GM23338 (cell line): ENCODE measurements around the gene ZBTB46. TPM values are rescaled to one million over a fixed set of nuclear protein-coding genes. Genes with fewer than 3 reads are reported as not detected.

ENCODE experiments used
- ATAC-seq: fragments of 200-7000 bp; cut with Tn5 transposase; 3 replicates; pipeline ENCODE4 v1.9.1; 2020
- DNase-seq: peaks from one replicate; pipeline ENCODE4 v3.0.0-alpha.2; 2015; ENCODE audit warnings: low spot score
- H2AFZ ChIP-seq: fragments of 200-600 bp; sonication (generic); 2 replicates; pipeline ENCODE4 v1.8.0; 2016; ENCODE audit warnings: antibody characterized with exemption, mild to moderate bottlenecking, moderate library complexity
- H3F3A ChIP-seq: fragments of 200-600 bp; sonication (generic); replicated peaks from 2 replicates; pipeline ENCODE4 v1.8.0; 2017; ENCODE audit warnings: antibody characterized with exemption, mixed run types, low read depth
- H3K27ac ChIP-seq: fragments of 200-600 bp; sonication (generic); 2 replicates; pipeline ENCODE4 v1.6.1; 2016; ENCODE audit warnings: low read depth
- H3K27me3 ChIP-seq: fragments of 200-600 bp; sonication (generic); 2 replicates; pipeline ENCODE4 v1.8.0; 2016; ENCODE audit warnings: mild to moderate bottlenecking, mixed run types, moderate library complexity; ENCODE audit not compliant: insufficient read depth
- H3K36me3 ChIP-seq: fragments of 200-600 bp; sonication (generic); 2 replicates; pipeline ENCODE4 v1.8.0; 2016; ENCODE audit warnings: mild to moderate bottlenecking; ENCODE audit not compliant: insufficient read depth
- H3K4me1 ChIP-seq: fragments of 200-600 bp; sonication (generic); 2 replicates; pipeline ENCODE4 v1.8.0; 2016; ENCODE audit warnings: mild to moderate bottlenecking, moderate library complexity; ENCODE audit not compliant: insufficient read depth
- H3K4me2 ChIP-seq: fragments of 200-600 bp; sonication (generic); 2 replicates; pipeline ENCODE4 v1.7.1; 2017; ENCODE audit warnings: mixed run types
- H3K4me3 ChIP-seq: fragments of 200-600 bp; sonication (generic); 2 replicates; pipeline ENCODE4 v1.6.1; 2016; ENCODE audit warnings: mixed run types
- H3K79me2 ChIP-seq: fragments of 200-600 bp; sonication (generic); replicated peaks from 2 replicates; pipeline ENCODE4 v1.8.0; 2017; ENCODE audit warnings: mild to moderate bottlenecking; ENCODE audit not compliant: insufficient read depth
- H3K9me2 ChIP-seq: fragments of 200-600 bp; sonication (generic); 2 replicates; pipeline ENCODE4 v1.8.0; 2017; ENCODE audit not compliant: insufficient read depth
- H4K20me1 ChIP-seq: fragments of 200-600 bp; sonication (generic); replicated peaks from 2 replicates; pipeline ENCODE4 v1.8.0; 2017; ENCODE audit warnings: mild to moderate bottlenecking; ENCODE audit not compliant: insufficient read depth
- H3K27ac Mint-ChIP-seq: 2 replicates; pipeline ENCODE4 v1.8.0; 2020; ENCODE audit warnings: inconsistent platforms, mild to moderate bottlenecking, moderate library complexity, mixed read lengths
- H3K27me3 Mint-ChIP-seq: 3 replicates; pipeline ENCODE4 v1.8.0; 2022; ENCODE audit warnings: low read depth, mild to moderate bottlenecking, moderate library complexity, mixed read lengths, inconsistent platforms; ENCODE audit not compliant: insufficient read depth, poor library complexity
- H3K36me3 Mint-ChIP-seq: 3 replicates; pipeline ENCODE4 v1.8.0; 2021; ENCODE audit warnings: low read depth, mild to moderate bottlenecking, inconsistent platforms, moderate library complexity, mixed read lengths
- H3K4me1 Mint-ChIP-seq: 3 replicates; pipeline ENCODE4 v1.8.0; 2020; ENCODE audit warnings: mild to moderate bottlenecking, inconsistent platforms, mixed read lengths
- H3K4me3 Mint-ChIP-seq: 3 replicates; pipeline ENCODE4 v1.8.0; 2021; ENCODE audit warnings: moderate library complexity, mild to moderate bottlenecking, inconsistent platforms, mixed read lengths
- H3K9me3 Mint-ChIP-seq: 3 replicates; pipeline ENCODE4 v1.8.0; 2020; ENCODE audit warnings: moderate library complexity, mild to moderate bottlenecking, inconsistent platforms, mixed read lengths
- CREB1 ChIP-seq: fragments of 250-450 bp; sonication (Bioruptor Pico); IDR thresholded peaks from 2 replicates; pipeline ENCODE4 v1.5.0; 2020; ENCODE audit warnings: low read depth, mild to moderate bottlenecking, moderate library complexity
- ETS1 ChIP-seq: IDR thresholded peaks from 2 replicates; pipeline ENCODE4 v1.6.1; 2016; ENCODE audit warnings: antibody characterized with exemption
- EZH2 ChIP-seq: fragments of 200-600 bp; sonication (generic); IDR thresholded peaks from one replicate; pipeline ENCODE4 v1.8.0; 2017; ENCODE audit warnings: antibody characterized with exemption, mild to moderate bottlenecking, low read depth; ENCODE audit not compliant: unreplicated experiment
- EZH2phosphoT487 ChIP-seq: fragments of 200-600 bp; sonication (generic); IDR thresholded peaks from one replicate; pipeline ENCODE4 v1.8.1; 2018; ENCODE audit warnings: antibody characterized with exemption; ENCODE audit not compliant: unreplicated experiment
- JUNB ChIP-seq: IDR thresholded peaks from one replicate; pipeline ENCODE4 v1.6.1; 2016; ENCODE audit warnings: antibody characterized with exemption; ENCODE audit not compliant: unreplicated experiment
- NANOG ChIP-seq: IDR thresholded peaks from 2 replicates; pipeline ENCODE4 v1.6.1; 2016; ENCODE audit warnings: antibody characterized with exemption, borderline replicate concordance
- POLR2AphosphoS5 ChIP-seq: IDR thresholded peaks from 2 replicates; pipeline ENCODE4 v1.6.1; 2016; ENCODE audit warnings: antibody characterized with exemption, low read depth
- STAT1 ChIP-seq: IDR thresholded peaks from one replicate; pipeline ENCODE4 v1.6.1; 2016; ENCODE audit warnings: antibody characterized with exemption; ENCODE audit not compliant: unreplicated experiment
- ZNF114 ChIP-seq: fragments of 250-450 bp; sonication (Bioruptor Pico); IDR thresholded peaks from 2 replicates; pipeline ENCODE4 v1.5.0; 2020; ENCODE audit warnings: mild to moderate bottlenecking, moderate library complexity
- ZNF331 ChIP-seq: fragments of 250-450 bp; sonication (Bioruptor Pico); IDR thresholded peaks from 2 replicates; pipeline ENCODE4 v1.5.0; 2020; ENCODE audit warnings: low read depth, mild to moderate bottlenecking, moderate library complexity
- polyA plus RNA-seq: library from polyadenylated mRNA; unstranded; fragments of >200 nt; fragmentation: Nextera tagmentation; extraction: Ambion mirVana; gene quantifications from 2 replicates; pipeline ENCODE4 v1.2.1, GENCODE V29; 2016
- total RNA-seq: library from RNA; depleted of rRNA; stranded (reverse); fragments of >200 nt; shearing (Covaris generic); gene quantifications from 2 replicates; pipeline ENCODE4 v1.2.3, GENCODE V29; 2014
- TF ChIP-seq, protein P1 (sequence below): fragments of 250-450 bp; sonication (Bioruptor Pico); IDR thresholded peaks from 2 replicates; pipeline ENCODE4 v1.5.0; 2020; ENCODE audit warnings: mild to moderate bottlenecking, moderate library complexity
- TF ChIP-seq, protein P2 (sequence below): IDR thresholded peaks from one replicate; pipeline ENCODE4 v1.6.1; 2018; ENCODE audit warnings: antibody characterized with exemption; ENCODE audit not compliant: unreplicated experiment
- TF ChIP-seq, protein P3 (sequence below), 2 experiments: fragments of 200-600 bp in 1 of 2; sonication (generic) in 1 of 2; conservative IDR thresholded peaks; 2 replicates each; pipeline versions ENCODE4 v1.5.1 to v1.6.1; 2016 to 2017; ENCODE audit warnings: antibody characterized with exemption in 2 of 2, low read depth in 2 of 2, mild to moderate bottlenecking in 2 of 2, moderate library complexity in 1 of 2

Gene ZBTB46
- total and polyA plus RNA-seq, 2 experiments from 2014 or later, result 3.2 to 26.9 TPM

- H3K79me2 ChIP-seq, result no peaks in the 10 kb centered on the region
- H3K27me3 ChIP-seq, result no peaks in the 10 kb centered on the region
- H3K4me2 ChIP-seq, result no peak overlapping the region
- H3K4me3 ChIP-seq, result no peak overlapping the region
- peaks cover 19% of the 10 kb centered on the region for H3F3A ChIP-seq
- H3K4me1 ChIP-seq, result peaks cover 4% of the 10 kb centered on the region; the same call in 1 of the 2 replicates
- no peak for DNase-seq
- Mint-ChIP-seq H3K4me3 (no peak overlapping the region; the same call in 2 of the 3 replicates), H3K4me1 (peaks cover 10% of the 10 kb centered on the region), H3K27ac (peak overlapping the region; percentile 59), H3K27me3 (peaks cover 8% of the 10 kb centered on the region), H3K9me3 (no peaks in the 10 kb centered on the region; the same call in 2 of the 3 replicates), H3K36me3 (peaks cover under 1% of the 10 kb centered on the region; the same call in 1 of the 3 replicates)
- TF ChIP-seq, protein P1, sequence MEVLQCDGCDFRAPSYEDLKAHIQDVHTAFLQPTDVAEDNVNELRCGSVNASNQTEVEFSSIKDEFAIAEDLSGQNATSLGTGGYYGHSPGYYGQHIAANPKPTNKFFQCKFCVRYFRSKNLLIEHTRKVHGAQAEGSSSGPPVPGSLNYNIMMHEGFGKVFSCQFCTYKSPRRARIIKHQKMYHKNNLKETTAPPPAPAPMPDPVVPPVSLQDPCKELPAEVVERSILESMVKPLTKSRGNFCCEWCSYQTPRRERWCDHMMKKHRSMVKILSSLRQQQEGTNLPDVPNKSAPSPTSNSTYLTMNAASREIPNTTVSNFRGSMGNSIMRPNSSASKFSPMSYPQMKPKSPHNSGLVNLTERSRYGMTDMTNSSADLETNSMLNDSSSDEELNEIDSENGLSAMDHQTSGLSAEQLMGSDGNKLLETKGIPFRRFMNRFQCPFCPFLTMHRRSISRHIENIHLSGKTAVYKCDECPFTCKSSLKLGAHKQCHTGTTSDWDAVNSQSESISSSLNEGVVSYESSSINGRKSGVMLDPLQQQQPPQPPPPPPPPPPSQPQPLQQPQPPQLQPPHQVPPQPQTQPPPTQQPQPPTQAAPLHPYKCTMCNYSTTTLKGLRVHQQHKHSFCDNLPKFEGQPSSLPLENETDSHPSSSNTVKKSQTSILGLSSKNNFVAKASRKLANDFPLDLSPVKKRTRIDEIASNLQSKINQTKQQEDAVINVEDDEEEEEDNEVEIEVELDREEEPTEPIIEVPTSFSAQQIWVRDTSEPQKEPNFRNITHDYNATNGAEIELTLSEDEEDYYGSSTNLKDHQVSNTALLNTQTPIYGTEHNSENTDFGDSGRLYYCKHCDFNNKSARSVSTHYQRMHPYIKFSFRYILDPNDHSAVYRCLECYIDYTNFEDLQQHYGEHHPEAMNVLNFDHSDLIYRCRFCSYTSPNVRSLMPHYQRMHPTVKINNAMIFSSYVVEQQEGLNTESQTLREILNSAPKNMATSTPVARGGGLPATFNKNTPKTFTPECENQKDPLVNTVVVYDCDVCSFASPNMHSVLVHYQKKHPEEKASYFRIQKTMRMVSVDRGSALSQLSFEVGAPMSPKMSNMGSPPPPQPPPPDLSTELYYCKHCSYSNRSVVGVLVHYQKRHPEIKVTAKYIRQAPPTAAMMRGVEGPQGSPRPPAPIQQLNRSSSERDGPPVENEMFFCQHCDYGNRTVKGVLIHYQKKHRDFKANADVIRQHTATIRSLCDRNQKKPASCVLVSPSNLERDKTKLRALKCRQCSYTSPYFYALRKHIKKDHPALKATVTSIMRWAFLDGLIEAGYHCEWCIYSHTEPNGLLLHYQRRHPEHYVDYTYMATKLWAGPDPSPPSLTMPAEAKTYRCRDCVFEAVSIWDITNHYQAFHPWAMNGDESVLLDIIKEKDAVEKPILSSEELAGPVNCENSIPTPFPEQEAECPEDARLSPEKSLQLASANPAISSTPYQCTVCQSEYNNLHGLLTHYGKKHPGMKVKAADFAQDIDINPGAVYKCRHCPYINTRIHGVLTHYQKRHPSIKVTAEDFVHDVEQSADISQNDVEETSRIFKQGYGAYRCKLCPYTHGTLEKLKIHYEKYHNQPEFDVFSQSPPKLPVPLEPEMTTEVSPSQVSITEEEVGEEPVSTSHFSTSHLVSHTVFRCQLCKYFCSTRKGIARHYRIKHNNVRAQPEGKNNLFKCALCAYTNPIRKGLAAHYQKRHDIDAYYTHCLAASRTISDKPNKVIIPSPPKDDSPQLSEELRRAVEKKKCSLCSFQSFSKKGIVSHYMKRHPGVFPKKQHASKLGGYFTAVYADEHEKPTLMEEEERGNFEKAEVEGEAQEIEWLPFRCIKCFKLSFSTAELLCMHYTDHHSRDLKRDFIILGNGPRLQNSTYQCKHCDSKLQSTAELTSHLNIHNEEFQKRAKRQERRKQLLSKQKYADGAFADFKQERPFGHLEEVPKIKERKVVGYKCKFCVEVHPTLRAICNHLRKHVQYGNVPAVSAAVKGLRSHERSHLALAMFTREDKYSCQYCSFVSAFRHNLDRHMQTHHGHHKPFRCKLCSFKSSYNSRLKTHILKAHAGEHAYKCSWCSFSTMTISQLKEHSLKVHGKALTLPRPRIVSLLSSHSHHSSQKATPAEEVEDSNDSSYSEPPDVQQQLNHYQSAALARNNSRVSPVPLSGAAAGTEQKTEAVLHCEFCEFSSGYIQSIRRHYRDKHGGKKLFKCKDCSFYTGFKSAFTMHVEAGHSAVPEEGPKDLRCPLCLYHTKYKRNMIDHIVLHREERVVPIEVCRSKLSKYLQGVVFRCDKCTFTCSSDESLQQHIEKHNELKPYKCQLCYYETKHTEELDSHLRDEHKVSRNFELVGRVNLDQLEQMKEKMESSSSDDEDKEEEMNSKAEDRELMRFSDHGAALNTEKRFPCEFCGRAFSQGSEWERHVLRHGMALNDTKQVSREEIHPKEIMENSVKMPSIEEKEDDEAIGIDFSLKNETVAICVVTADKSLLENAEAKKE, result no peak
- TF ChIP-seq ETS1 (no peak), POLR2AphosphoS5 (no peak), ZNF114 (CRISPR knock-in tag) (no peak), EZH2 (no peak), EZH2phosphoT487 (no peak), JUNB (no peak), NANOG (no peak), STAT1 (no peak), ZNF331 (no peak), CREB1 (CRISPR knock-in tag) (no peak)
- TF ChIP-seq, protein P2, sequence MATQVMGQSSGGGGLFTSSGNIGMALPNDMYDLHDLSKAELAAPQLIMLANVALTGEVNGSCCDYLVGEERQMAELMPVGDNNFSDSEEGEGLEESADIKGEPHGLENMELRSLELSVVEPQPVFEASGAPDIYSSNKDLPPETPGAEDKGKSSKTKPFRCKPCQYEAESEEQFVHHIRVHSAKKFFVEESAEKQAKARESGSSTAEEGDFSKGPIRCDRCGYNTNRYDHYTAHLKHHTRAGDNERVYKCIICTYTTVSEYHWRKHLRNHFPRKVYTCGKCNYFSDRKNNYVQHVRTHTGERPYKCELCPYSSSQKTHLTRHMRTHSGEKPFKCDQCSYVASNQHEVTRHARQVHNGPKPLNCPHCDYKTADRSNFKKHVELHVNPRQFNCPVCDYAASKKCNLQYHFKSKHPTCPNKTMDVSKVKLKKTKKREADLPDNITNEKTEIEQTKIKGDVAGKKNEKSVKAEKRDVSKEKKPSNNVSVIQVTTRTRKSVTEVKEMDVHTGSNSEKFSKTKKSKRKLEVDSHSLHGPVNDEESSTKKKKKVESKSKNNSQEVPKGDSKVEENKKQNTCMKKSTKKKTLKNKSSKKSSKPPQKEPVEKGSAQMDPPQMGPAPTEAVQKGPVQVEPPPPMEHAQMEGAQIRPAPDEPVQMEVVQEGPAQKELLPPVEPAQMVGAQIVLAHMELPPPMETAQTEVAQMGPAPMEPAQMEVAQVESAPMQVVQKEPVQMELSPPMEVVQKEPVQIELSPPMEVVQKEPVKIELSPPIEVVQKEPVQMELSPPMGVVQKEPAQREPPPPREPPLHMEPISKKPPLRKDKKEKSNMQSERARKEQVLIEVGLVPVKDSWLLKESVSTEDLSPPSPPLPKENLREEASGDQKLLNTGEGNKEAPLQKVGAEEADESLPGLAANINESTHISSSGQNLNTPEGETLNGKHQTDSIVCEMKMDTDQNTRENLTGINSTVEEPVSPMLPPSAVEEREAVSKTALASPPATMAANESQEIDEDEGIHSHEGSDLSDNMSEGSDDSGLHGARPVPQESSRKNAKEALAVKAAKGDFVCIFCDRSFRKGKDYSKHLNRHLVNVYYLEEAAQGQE, result no peak
- TF ChIP-seq, protein P3, sequence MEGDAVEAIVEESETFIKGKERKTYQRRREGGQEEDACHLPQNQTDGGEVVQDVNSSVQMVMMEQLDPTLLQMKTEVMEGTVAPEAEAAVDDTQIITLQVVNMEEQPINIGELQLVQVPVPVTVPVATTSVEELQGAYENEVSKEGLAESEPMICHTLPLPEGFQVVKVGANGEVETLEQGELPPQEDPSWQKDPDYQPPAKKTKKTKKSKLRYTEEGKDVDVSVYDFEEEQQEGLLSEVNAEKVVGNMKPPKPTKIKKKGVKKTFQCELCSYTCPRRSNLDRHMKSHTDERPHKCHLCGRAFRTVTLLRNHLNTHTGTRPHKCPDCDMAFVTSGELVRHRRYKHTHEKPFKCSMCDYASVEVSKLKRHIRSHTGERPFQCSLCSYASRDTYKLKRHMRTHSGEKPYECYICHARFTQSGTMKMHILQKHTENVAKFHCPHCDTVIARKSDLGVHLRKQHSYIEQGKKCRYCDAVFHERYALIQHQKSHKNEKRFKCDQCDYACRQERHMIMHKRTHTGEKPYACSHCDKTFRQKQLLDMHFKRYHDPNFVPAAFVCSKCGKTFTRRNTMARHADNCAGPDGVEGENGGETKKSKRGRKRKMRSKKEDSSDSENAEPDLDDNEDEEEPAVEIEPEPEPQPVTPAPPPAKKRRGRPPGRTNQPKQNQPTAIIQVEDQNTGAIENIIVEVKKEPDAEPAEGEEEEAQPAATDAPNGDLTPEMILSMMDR (conservative IDR thresholded peaks at IDR 0.05; ENCODE audit: low read depth in 2 of 2), result no peak
- no peak overlapping the region for H3K27ac ChIP-seq
- no peaks in the 10 kb centered on the region for H4K20me1 ChIP-seq
- no peaks in the 10 kb centered on the region for H3K9me2 ChIP-seq
- no peaks in the 10 kb centered on the region for H3K36me3 ChIP-seq
- H2AFZ ChIP-seq, result no peak overlapping the region
- no peak for ATAC-seq
Observed at GRCh38 chr20:63748934-63749270, 82.2 kb downstream of the ZBTB46 start.
